ENCODE measurements around the gene CCDC110. TPM values are rescaled to one million over a fixed set of nuclear protein-coding genes. Genes with fewer than 3 reads are reported as not detected.
A peak's percentile ranks its signal among the peaks of the same experiment; 100 is the strongest.

CCDC110 gene
- polyA plus RNA-seq, 2 of the 4 experiments (the other 2 are of a cell fraction) = 0.06 TPM; not detected in 1

- no peaks in the 10 kb centered on the region for H3K9me3 ChIP-seq
- DNase-seq (ENCODE audit: low read depth in 1 of 2, low spot score in 1 of 2) (peak; percentile 84 to 94), ATAC-seq (peak; percentile 89 to 95), FAIRE-seq (no peak)
- no peaks in the 10 kb centered on the region for H3K4me1 ChIP-seq
- 2% methylated on average over 19 of the region's 98 CpGs for WGBS (ENCODE audit: missing lambda C conversion rate)
- POLR2A ChIA-PET = interaction anchor here (0.8 to 2.5 kb wide), 11 partner anchors 9 to 642 kb away, joined by 3 to 9 read pairs (median 6); partner anchors contain the start of genes SLC25A4, SNX25 and UFSP2
- CTCF ChIA-PET = interaction anchor here (0.6 to 1.3 kb wide), 3 partner anchors 18 to 139 kb away, joined by 3 to 4 read pairs (median 4); no protein-coding TSS in a partner anchor
- H3K4me3 ChIP-seq = peak overlapping the region; percentile 49
- peak overlapping the region; percentile 89 for H3K4me2 ChIP-seq
- TF ChIP-seq REST (IDR thresholded peaks at IDR 0.05) = peak; percentile 80
- 0 out of 2 replicates have a peak, but pooled peaks have one; percentile 45 for TF ChIP-seq HMGXB4 (CRISPR knock-in tag; IDR thresholded peaks at IDR 0.05; ENCODE audit: borderline replicate concordance)
- no peak for TF ChIP-seq EHMT2 (IDR thresholded peaks at IDR 0.05; ENCODE audit: low read depth)
- peak; percentile 90 for TF ChIP-seq MAX (IDR thresholded peaks at IDR 0.05)
- no peak for TF ChIP-seq RFX5 (IDR thresholded peaks at IDR 0.05)
- TF ChIP-seq JUN (IDR thresholded peaks at IDR 0.05) = peak; percentile 51 to 75; a peak in 4 of 5 replicates
- peak; percentile 36; the same call in 1 of the 2 replicates for TF ChIP-seq MYC (IDR thresholded peaks at IDR 0.05; ENCODE audit: borderline replicate concordance, low read length)
- no peak for TF ChIP-seq RNF2 (IDR thresholded peaks at IDR 0.05; ENCODE audit: borderline replicate concordance, low read depth)
- no peak for TF ChIP-seq SREBF2 (IDR thresholded peaks at IDR 0.05)
- peak; percentile 42; the same call in 1 of the 2 replicates for TF ChIP-seq BHLHE40 (IDR thresholded peaks at IDR 0.05; ENCODE audit: low read depth, low read length)
- TF ChIP-seq GATA3 (IDR thresholded peaks at IDR 0.05; ENCODE audit: borderline replicate concordance) = 0 out of 2 replicates have a peak, but pooled peaks have one; percentile 17
- TF ChIP-seq TP53 (CRISPR knock-in tag; IDR thresholded peaks at IDR 0.05) = 0 out of 2 replicates have a peak, but pooled peaks have one; percentile 75
- peak; percentile 31; the same call in 1 of the 2 replicates for TF ChIP-seq USF2 (IDR thresholded peaks at IDR 0.05)
- TF ChIP-seq FOSL2 (IDR thresholded peaks at IDR 0.05) = no peak
- TF ChIP-seq FOSL2 (CRISPR knock-in tag; IDR thresholded peaks at IDR 0.05) = peak; percentile 19; the same call in 1 of the 2 replicates
- TF ChIP-seq PHF8 (IDR thresholded peaks at IDR 0.05; ENCODE audit: borderline replicate concordance, low read depth) = peak; percentile 84; the same call in 1 of the 2 replicates
- peak; percentile 66 for TF ChIP-seq POLR2A (IDR thresholded peaks at IDR 0.05; ENCODE audit: low read length)
- peak; percentile 93 for TF ChIP-seq E2F6 (IDR thresholded peaks at IDR 0.05; ENCODE audit: borderline replicate concordance, low read depth)
- peak; percentile 75; the same call in 1 of the 2 replicates for TF ChIP-seq TFCP2L1 (CRISPR knock-in tag; IDR thresholded peaks at IDR 0.05)
- peak overlapping the region; percentile 74 to 99 for H3K27ac ChIP-seq
These were observed 75.4 kb downstream of the CCDC110 start for GRCh38 chr4:185395956-185396723.
